ENCODE results near the gene ZSCAN22.

Gene ZSCAN22

DNA sequence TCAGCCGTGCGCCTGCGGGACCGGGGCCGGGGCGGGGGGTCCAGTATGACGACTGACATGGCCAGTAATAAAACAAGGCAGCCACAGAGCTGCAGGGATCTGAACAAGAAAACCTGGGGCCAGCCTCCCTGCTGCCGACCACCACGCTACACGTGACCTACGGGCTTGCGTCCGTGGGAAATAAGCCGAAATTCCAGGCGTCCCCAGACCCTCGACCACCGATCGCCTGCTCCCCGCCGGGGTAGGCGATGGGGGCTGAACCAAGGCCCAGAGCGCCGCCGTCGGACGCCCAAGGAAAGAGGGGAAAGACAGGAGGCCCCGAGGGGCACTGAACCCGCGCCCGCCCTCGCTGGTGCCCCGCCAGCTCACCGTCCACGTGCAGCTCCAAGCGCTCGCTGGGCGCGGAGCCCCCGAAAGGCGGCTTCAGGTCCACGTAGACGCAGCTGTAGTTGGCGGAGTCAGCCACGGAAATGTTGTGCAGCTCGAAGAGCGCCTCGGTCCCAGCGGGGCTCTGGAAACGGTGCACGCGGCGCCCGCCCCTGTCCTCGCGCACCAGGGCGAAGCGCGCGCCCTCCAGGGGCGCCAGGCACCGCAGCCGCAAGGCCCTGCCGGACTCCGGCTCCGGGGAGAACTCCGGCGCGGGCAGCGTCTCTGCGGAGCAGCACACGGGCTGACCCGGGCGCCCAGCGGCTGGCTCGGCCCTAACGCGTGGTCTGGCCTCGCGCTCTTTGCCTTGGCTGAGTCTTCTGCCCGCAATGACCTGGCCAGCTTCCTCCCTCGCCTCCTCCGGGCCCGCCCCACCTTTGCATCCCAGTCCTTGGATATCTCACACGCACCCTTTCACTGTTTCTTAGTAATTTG, 23.4 kb downstream of the ZSCAN22 start:
- Histone ChIP-seq H3K27me3 (ENCODE audit: insufficient read depth, poor library complexity, severe bottlenecking) (no peaks in the 10 kb centered on the region), H3K27ac (ENCODE audit: poor library complexity, severe bottlenecking) (no peak overlapping the region), H3K9me3 (ENCODE audit: severe bottlenecking) (no peaks in the 10 kb centered on the region), H3K36me3 (ENCODE audit: low read depth) (no peaks in the 10 kb centered on the region), H3K4me3 (ENCODE audit: severe bottlenecking) (no peak overlapping the region), H3K4me1 (ENCODE audit: insufficient read depth, poor library complexity, severe bottlenecking) (peaks cover 5% of the 10 kb centered on the region)
- DNase-seq (ENCODE audit: low spot score) = no peak
- TF ChIP-seq, protein P1, sequence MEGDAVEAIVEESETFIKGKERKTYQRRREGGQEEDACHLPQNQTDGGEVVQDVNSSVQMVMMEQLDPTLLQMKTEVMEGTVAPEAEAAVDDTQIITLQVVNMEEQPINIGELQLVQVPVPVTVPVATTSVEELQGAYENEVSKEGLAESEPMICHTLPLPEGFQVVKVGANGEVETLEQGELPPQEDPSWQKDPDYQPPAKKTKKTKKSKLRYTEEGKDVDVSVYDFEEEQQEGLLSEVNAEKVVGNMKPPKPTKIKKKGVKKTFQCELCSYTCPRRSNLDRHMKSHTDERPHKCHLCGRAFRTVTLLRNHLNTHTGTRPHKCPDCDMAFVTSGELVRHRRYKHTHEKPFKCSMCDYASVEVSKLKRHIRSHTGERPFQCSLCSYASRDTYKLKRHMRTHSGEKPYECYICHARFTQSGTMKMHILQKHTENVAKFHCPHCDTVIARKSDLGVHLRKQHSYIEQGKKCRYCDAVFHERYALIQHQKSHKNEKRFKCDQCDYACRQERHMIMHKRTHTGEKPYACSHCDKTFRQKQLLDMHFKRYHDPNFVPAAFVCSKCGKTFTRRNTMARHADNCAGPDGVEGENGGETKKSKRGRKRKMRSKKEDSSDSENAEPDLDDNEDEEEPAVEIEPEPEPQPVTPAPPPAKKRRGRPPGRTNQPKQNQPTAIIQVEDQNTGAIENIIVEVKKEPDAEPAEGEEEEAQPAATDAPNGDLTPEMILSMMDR (IDR thresholded peaks at IDR 0.05; ENCODE audit: poor library complexity, severe bottlenecking) = no peak
- ATAC-seq (ENCODE audit: low read depth) = no peak

DNA sequence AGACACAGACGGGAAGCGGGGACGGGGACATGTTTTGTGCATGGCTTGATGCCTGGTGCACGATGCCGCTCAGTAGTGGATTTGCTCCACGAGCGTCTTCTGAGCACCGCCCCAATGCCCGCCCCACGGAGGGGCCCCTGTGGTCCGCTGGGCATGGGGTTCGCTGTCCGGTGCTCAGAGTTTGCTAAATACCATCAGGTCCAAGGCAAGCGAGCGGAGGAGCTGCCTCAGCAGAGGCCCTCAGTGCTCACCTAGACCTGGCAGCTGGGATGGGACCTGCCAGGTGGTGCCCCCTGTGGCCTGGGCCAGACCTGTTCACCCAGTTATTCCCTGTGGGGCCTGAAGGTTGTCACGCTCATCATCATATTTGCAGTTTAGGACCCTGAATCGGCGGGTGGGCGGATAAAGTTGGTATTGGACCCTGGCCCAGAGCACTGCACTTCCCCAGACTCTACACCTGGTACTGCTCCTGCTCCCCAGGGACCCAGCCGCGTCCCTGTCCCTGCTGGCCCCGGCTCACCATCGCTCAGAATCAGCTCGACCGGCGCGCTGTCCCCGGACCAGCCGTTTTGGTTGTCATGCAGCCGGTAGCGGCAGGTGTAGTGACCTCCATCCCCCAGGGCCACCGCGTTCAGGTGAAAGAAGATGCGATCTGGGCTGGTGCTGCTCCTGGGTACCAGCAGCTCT, 24.2 kb downstream of the ZSCAN22 start:
- TF ChIP-seq, protein P1 (IDR thresholded peaks at IDR 0.05; ENCODE audit: poor library complexity, severe bottlenecking) = no peak
- Histone ChIP-seq H3K4me3 (ENCODE audit: severe bottlenecking) (no peak overlapping the region), H3K4me1 (ENCODE audit: insufficient read depth, poor library complexity, severe bottlenecking) (peaks cover 5% of the 10 kb centered on the region), H3K9me3 (ENCODE audit: severe bottlenecking) (no peaks in the 10 kb centered on the region), H3K27ac (ENCODE audit: poor library complexity, severe bottlenecking) (no peak overlapping the region), H3K36me3 (ENCODE audit: low read depth) (no peaks in the 10 kb centered on the region), H3K27me3 (ENCODE audit: insufficient read depth, poor library complexity, severe bottlenecking) (no peaks in the 10 kb centered on the region)
- DNase-seq (ENCODE audit: low spot score) (no peak), ATAC-seq (ENCODE audit: low read depth) (no peak)

DNA sequence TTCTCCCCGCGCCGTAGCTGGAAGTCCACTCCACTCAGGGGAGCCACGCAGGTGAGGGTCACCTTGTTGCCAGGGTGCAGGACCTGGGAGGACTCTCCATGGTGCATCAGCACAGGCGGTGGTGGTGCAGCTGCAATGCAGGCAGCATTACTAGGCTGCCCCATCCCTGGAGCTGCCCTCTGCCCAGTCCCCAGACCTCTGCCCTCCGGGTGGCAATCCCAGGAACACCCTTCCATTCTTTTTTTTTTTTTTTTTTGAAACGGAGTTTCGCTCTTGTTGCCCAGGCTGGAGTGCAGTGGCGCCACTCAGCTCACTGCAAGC, 24.7 kb downstream of the ZSCAN22 start:
- Histone ChIP-seq H3K4me3 (ENCODE audit: severe bottlenecking) (no peak overlapping the region), H3K27ac (ENCODE audit: poor library complexity, severe bottlenecking) (no peak overlapping the region), H3K27me3 (ENCODE audit: insufficient read depth, poor library complexity, severe bottlenecking) (no peaks in the 10 kb centered on the region), H3K4me1 (ENCODE audit: insufficient read depth, poor library complexity, severe bottlenecking) (peaks cover 5% of the 10 kb centered on the region), H3K9me3 (ENCODE audit: severe bottlenecking) (no peaks in the 10 kb centered on the region), H3K36me3 (ENCODE audit: low read depth) (no peaks in the 10 kb centered on the region)
- TF ChIP-seq, protein P1 (IDR thresholded peaks at IDR 0.05; ENCODE audit: poor library complexity, severe bottlenecking) = no peak
- DNase-seq (ENCODE audit: low spot score) (no peak), ATAC-seq (ENCODE audit: low read depth) (no peak)

DNA sequence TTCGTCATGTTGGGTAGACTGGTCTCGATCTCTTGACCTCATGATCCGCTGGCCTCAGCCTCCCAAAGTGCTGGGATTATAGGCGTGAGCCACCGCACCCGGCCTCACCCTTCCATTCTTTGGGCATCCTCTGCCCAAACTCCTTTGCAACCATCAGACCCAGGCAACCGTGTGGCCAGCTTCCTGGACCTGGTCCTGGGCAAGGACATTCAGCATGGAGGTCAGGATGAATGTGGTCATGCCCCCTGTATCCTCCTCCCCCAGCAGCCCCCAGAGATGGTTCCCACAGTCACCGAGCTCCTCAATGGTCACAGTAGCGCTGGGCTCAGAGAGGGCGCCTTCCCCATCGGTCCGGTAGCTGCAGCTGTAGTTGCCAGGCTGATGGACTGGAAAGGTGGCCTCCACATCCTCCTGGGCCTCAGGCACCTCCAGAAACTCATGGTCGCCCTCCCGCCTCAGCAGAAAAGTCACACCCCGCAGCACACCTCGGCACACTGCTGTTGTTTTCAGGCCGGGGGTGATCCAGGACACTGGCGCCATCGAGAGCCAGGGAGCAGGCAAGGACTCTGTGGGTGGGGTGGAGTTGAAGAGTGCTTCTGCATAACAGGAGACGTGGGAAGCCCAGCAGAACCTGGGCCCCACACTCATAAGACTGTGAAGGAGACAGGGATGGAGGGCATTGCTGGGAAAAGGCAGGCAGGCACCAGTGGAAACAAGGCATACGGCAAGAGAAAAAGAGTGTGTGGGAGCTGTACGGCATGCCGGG, 25.4 kb downstream of the ZSCAN22 start:
- DNase-seq (ENCODE audit: low spot score) (no peak), ATAC-seq (ENCODE audit: low read depth) (no peak)
- TF ChIP-seq, protein P1 (IDR thresholded peaks at IDR 0.05; ENCODE audit: poor library complexity, severe bottlenecking) = no peak
- H3K4me1 ChIP-seq (ENCODE audit: insufficient read depth, poor library complexity, severe bottlenecking) = peaks cover 5% of the 10 kb centered on the region
- no peaks in the 10 kb centered on the region for H3K27me3 ChIP-seq (ENCODE audit: insufficient read depth, poor library complexity, severe bottlenecking)
- H3K9me3 ChIP-seq (ENCODE audit: severe bottlenecking) = no peaks in the 10 kb centered on the region
- no peak overlapping the region for H3K4me3 ChIP-seq (ENCODE audit: severe bottlenecking)
- H3K36me3 ChIP-seq (ENCODE audit: low read depth) = no peaks in the 10 kb centered on the region
- H3K27ac ChIP-seq (ENCODE audit: poor library complexity, severe bottlenecking) = no peak overlapping the region
